ENCODE measurements around the gene MOV10. TPM values are rescaled to one million over a fixed set of nuclear protein-coding genes. Genes with fewer than 3 reads are reported as not detected.

The MOV10 gene
- total RNA-seq, 1 donor from 2014 or later = 47.5 TPM

DNA sequence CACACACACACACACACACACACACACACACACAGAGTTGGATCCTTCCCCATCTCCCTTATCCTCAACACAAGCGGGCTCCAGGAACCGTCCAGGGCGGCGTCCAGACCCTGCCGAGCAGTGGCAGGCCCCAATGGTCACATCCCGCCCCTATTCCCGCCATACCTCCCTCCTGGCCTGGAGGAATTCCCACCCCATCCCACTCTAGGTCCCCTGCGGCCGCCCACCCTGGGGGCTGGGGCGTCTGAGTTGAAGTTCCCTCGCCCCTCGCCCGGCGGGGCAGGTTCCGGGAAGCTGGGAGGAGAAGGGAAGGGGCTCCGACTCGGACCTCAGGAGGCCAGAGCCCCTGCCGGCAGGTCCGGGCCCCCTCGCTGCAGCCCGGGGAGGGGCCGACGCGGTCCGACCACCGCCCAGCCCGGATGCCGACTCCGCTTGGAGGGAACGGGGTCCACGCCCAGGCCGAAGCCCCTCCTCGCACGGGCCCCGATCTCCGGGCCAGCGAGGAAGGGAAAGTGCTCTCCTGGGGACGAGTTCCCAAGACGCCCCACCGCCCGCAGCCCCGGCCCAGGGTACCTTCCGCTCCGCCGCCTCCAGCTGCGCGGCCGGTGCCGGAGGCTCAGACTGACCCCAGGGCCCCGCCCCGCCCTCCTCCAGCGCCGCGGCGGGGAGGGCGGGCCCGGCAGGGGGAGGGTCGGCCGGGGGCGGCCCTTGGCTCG, 32.2 kb downstream of the MOV10 start, which contains the start of gene RHOC:
RHOC (minus strand) TSS at position 623 of the 716 bp plus-strand sequence. CDS start 3,328 bp downstream, outside the sequence.
- Histone ChIP-seq H3K9me3 (ENCODE audit: low read depth) (no peaks in the 10 kb centered on the region), H3K4me1 (peaks cover 32% of the 10 kb centered on the region), H2AFZ (replicated peaks) (peak within 1 kb of the TSS; percentile 92), H3K36me3 (no peaks in the 10 kb centered on the region), H3K79me2 (ENCODE audit: low read depth) (no peaks in the 10 kb centered on the region), H3F3A (ENCODE audit: low read depth) (peaks cover 14% of the 10 kb centered on the region), H3K4me3 (peak within 1 kb of the TSS; percentile 99), H3K9ac (peak within 1 kb of the TSS; percentile 43), H3K27ac (no peak within 1 kb of the TSS), H3K27me3 (peaks cover 36% of the 10 kb centered on the region), H3K4me2 (peak within 1 kb of the TSS; percentile 99), H4K20me1 (ENCODE audit: low read depth) (peaks cover 21% of the 10 kb centered on the region)
- H3K4me3 Mint-ChIP-seq = peak within 1 kb of the TSS; percentile 83
- TF ChIP-seq, protein P1, sequence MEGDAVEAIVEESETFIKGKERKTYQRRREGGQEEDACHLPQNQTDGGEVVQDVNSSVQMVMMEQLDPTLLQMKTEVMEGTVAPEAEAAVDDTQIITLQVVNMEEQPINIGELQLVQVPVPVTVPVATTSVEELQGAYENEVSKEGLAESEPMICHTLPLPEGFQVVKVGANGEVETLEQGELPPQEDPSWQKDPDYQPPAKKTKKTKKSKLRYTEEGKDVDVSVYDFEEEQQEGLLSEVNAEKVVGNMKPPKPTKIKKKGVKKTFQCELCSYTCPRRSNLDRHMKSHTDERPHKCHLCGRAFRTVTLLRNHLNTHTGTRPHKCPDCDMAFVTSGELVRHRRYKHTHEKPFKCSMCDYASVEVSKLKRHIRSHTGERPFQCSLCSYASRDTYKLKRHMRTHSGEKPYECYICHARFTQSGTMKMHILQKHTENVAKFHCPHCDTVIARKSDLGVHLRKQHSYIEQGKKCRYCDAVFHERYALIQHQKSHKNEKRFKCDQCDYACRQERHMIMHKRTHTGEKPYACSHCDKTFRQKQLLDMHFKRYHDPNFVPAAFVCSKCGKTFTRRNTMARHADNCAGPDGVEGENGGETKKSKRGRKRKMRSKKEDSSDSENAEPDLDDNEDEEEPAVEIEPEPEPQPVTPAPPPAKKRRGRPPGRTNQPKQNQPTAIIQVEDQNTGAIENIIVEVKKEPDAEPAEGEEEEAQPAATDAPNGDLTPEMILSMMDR (IDR thresholded peaks at IDR 0.05) = no peak
- TF ChIP-seq EZH2 (IDR thresholded peaks at IDR 0.05) (no peak), EZH2phosphoT487 (IDR thresholded peaks at IDR 0.05) (no peak)
- H3K36me3 Mint-ChIP-seq = peaks cover 5% of the 10 kb centered on the region
- no peaks in the 10 kb centered on the region for H3K9me3 Mint-ChIP-seq
- peaks cover 57% of the 10 kb centered on the region for H3K4me1 Mint-ChIP-seq
- peak; percentile 86 for DNase-seq (ENCODE audit: low spot score)
- peak within 1 kb of the TSS; percentile 68 for H3K27ac Mint-ChIP-seq
- peaks cover 19% of the 10 kb centered on the region for H3K27me3 Mint-ChIP-seq (ENCODE audit: insufficient read depth, low read depth)

DNA sequence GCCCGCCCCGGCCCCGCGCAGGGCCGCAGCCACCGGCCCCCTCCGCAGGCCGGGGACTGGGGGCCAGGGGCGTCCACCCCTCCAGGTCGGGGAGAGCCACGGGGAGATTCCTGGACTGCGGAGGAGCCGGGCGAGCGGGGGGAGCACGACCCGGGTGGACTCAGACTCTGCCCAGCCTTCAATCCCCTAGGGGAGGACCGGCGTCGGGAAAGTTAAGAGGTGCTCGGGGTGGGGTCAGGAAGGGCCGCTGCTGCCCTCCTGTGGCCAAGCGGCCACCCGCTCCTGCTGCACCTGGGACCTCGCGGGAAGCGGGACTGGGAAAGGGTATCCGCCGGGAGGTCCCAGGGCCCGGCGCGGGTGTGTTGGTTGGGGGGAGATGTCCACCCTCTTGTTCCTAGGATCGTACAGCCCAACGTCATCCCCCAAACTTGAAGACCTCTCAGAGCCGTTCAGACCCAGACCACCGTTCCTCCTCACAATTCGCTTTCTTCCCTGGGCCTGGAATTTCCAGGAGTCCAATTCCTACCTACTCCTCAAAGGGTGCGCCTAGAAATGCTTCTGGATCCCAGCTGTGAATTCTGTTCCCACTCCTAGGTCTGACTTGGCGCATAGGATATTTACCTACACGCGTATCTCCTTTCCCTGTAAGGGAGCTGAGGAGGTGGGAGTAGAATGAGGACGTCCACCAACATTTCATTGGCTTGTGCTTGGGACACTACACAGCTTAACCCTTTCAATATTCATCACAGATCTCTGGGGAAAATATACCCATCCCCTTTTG, 33.0 kb downstream of the MOV10 start:
- Mint-ChIP-seq H3K27me3 (ENCODE audit: insufficient read depth, low read depth) (peaks cover 18% of the 10 kb centered on the region), H3K27ac (peak overlapping the region; percentile 68), H3K36me3 (no peaks in the 10 kb centered on the region), H3K9me3 (no peaks in the 10 kb centered on the region), H3K4me3 (peak overlapping the region; percentile 83), H3K4me1 (peaks cover 50% of the 10 kb centered on the region)
- Histone ChIP-seq H3K27ac (no peak overlapping the region), H3K36me3 (no peaks in the 10 kb centered on the region), H3F3A (ENCODE audit: low read depth) (peaks cover 14% of the 10 kb centered on the region), H3K9ac (no peak overlapping the region), H3K4me1 (peaks cover 33% of the 10 kb centered on the region), H3K27me3 (peaks cover 42% of the 10 kb centered on the region), H3K4me3 (peak overlapping the region; percentile 99), H4K20me1 (ENCODE audit: low read depth) (peaks cover 21% of the 10 kb centered on the region), H3K79me2 (ENCODE audit: low read depth) (no peaks in the 10 kb centered on the region), H2AFZ (replicated peaks) (peak overlapping the region; percentile 92), H3K9me3 (ENCODE audit: low read depth) (no peaks in the 10 kb centered on the region), H3K4me2 (peak overlapping the region; percentile 99)
- peak; percentile 95 for DNase-seq (ENCODE audit: low spot score)
- TF ChIP-seq EZH2 (IDR thresholded peaks at IDR 0.05) (no peak), EZH2phosphoT487 (IDR thresholded peaks at IDR 0.05) (no peak)
- TF ChIP-seq, protein P1 (IDR thresholded peaks at IDR 0.05) = peak; percentile 87

DNA sequence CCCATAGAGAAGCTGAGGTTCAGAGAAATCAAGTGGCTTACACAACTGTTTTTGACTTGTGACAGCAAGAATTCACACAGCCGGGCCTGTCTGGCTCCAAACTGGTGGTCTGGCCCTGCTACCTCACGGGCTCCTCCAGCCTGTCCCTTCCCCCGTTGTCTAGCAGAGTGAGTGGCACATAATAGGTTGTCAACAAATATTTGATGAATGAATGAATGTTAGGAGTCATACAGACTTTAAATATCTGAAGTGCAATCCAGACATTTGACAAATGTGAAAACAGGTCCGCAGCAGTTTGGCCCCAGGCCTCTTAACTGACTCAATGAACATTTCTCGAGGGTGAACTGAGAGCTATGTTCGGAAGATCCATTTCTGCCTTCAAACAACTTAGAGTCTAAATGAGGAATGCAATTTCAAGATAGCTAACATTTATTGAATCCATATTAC, 33.6 kb downstream of the MOV10 start:
- peaks cover 33% of the 10 kb centered on the region for H3K4me1 ChIP-seq
- Mint-ChIP-seq H3K27ac (no peak overlapping the region), H3K27me3 (ENCODE audit: insufficient read depth, low read depth) (peaks cover 22% of the 10 kb centered on the region), H3K36me3 (peaks cover 3% of the 10 kb centered on the region), H3K4me3 (peak overlapping the region; percentile 83), H3K4me1 (peaks cover 45% of the 10 kb centered on the region), H3K9me3 (no peaks in the 10 kb centered on the region)
- H3K9ac ChIP-seq = no peak overlapping the region
- H3K79me2 ChIP-seq (ENCODE audit: low read depth) = no peaks in the 10 kb centered on the region
- H3K4me3 ChIP-seq = peak overlapping the region; percentile 99
- TF ChIP-seq, protein P1 (IDR thresholded peaks at IDR 0.05) = no peak
- TF ChIP-seq EZH2phosphoT487 (IDR thresholded peaks at IDR 0.05) (no peak), EZH2 (IDR thresholded peaks at IDR 0.05) (no peak)
- H3K27ac ChIP-seq = no peak overlapping the region
- peaks cover 21% of the 10 kb centered on the region for H4K20me1 ChIP-seq (ENCODE audit: low read depth)
- no peak for DNase-seq (ENCODE audit: low spot score)
- H3F3A ChIP-seq (ENCODE audit: low read depth) = peaks cover 14% of the 10 kb centered on the region
- H3K36me3 ChIP-seq = no peaks in the 10 kb centered on the region
- peaks cover 48% of the 10 kb centered on the region for H3K27me3 ChIP-seq
- H3K4me2 ChIP-seq = peak overlapping the region; percentile 99
- H2AFZ ChIP-seq (replicated peaks) = peak overlapping the region; percentile 92
- no peaks in the 10 kb centered on the region for H3K9me3 ChIP-seq (ENCODE audit: low read depth)
